ENCODE data around the gene ZNF48.

The ZNF48 gene

GRCh38 chr16:30352488-30353401 is 42.5 kb upstream of the ZNF48 start:
- Histone ChIP-seq H3K4me2 (no peak overlapping the region), H3K27ac (no peak overlapping the region), H3K4me1 (ENCODE audit: low read depth, poor library complexity, severe bottlenecking) (peaks cover 56% of the 10 kb centered on the region), H3K27me3 (ENCODE audit: insufficient read depth, low read depth) (no peaks in the 10 kb centered on the region), H3K79me2 (ENCODE audit: insufficient read depth, low read depth) (peaks cover 18% of the 10 kb centered on the region), H3K4me3 (IDR thresholded peaks at IDR 0.05; ENCODE audit: insufficient read depth, low read depth, low read length) (no peak overlapping the region), H3K36me3 (ENCODE audit: insufficient read depth) (no peaks in the 10 kb centered on the region), H2AFZ (ENCODE audit: low read depth) (no peak overlapping the region), H3K9ac (no peak overlapping the region), H4K20me1 (ENCODE audit: insufficient read depth) (no peaks in the 10 kb centered on the region)
- TF ChIP-seq CTCF (conservative IDR thresholded peaks at IDR 0.05; ENCODE audit: low read depth, low read length) = no peak

- no peak overlapping the region for H3K9ac ChIP-seq
- no peak overlapping the region for H2AFZ ChIP-seq (ENCODE audit: low read depth)
- H3K79me2 ChIP-seq (ENCODE audit: insufficient read depth, low read depth) = peaks cover 18% of the 10 kb centered on the region
- H3K4me3 ChIP-seq (IDR thresholded peaks at IDR 0.05; ENCODE audit: insufficient read depth, low read depth, low read length) = peak overlapping the region; percentile 13
- no peak overlapping the region for H3K27ac ChIP-seq
- no peaks in the 10 kb centered on the region for H4K20me1 ChIP-seq (ENCODE audit: insufficient read depth)
- no peak for TF ChIP-seq CTCF (conservative IDR thresholded peaks at IDR 0.05; ENCODE audit: low read depth, low read length)
- H3K4me2 ChIP-seq = peak overlapping the region; percentile 95
- peaks cover 56% of the 10 kb centered on the region for H3K4me1 ChIP-seq (ENCODE audit: low read depth, poor library complexity, severe bottlenecking)
- no peaks in the 10 kb centered on the region for H3K27me3 ChIP-seq (ENCODE audit: insufficient read depth, low read depth)
- H3K36me3 ChIP-seq (ENCODE audit: insufficient read depth) = no peaks in the 10 kb centered on the region
These were observed 41.6 kb upstream of the ZNF48 start for GRCh38 chr16:30353438-30354129.

- H3K4me2 ChIP-seq = peak overlapping the region; percentile 95
- H4K20me1 ChIP-seq (ENCODE audit: insufficient read depth) = no peaks in the 10 kb centered on the region
- H3K36me3 ChIP-seq (ENCODE audit: insufficient read depth) = no peaks in the 10 kb centered on the region
- H3K4me1 ChIP-seq (ENCODE audit: low read depth, poor library complexity, severe bottlenecking) = peaks cover 46% of the 10 kb centered on the region
- peak overlapping the region; percentile 49 for H3K27ac ChIP-seq
- no peaks in the 10 kb centered on the region for H3K27me3 ChIP-seq (ENCODE audit: insufficient read depth, low read depth)
- H3K79me2 ChIP-seq (ENCODE audit: insufficient read depth, low read depth) = peaks cover 18% of the 10 kb centered on the region
- peak overlapping the region; percentile 55 for H2AFZ ChIP-seq (ENCODE audit: low read depth)
- no peak for TF ChIP-seq CTCF (conservative IDR thresholded peaks at IDR 0.05; ENCODE audit: low read depth, low read length)
- peak overlapping the region; percentile 66 for H3K9ac ChIP-seq
- H3K4me3 ChIP-seq (IDR thresholded peaks at IDR 0.05; ENCODE audit: insufficient read depth, low read depth, low read length) = peak overlapping the region; percentile 41
These were observed 40.6 kb upstream of the ZNF48 start for GRCh38 chr16:30354423-30355143.

GRCh38 chr16:30355144-30355953 is 39.9 kb upstream of the ZNF48 start, which contains the start of gene CD2BP2:
Gene CD2BP2, minus strand, starts transcription at chr16:30355308. Its CDS starts 627 bp downstream, at chr16:30354681.
- no peak for TF ChIP-seq CTCF (conservative IDR thresholded peaks at IDR 0.05; ENCODE audit: low read depth, low read length)
- H3K4me1 ChIP-seq (ENCODE audit: low read depth, poor library complexity, severe bottlenecking) = peaks cover 38% of the 10 kb centered on the region

More at GRCh38 chr16:30355144-30355953, 39.9 kb upstream of the ZNF48 start, which contains the start of gene CD2BP2:
- H3K9ac ChIP-seq = peak within 1 kb of the TSS; percentile 66
- H4K20me1 ChIP-seq (ENCODE audit: insufficient read depth) = no peaks in the 10 kb centered on the region
- peak within 1 kb of the TSS; percentile 95 for H3K4me2 ChIP-seq
- H3K79me2 ChIP-seq (ENCODE audit: insufficient read depth, low read depth) = peaks cover 20% of the 10 kb centered on the region
- H3K27ac ChIP-seq = peak within 1 kb of the TSS; percentile 49
- peak within 1 kb of the TSS; percentile 41 for H3K4me3 ChIP-seq (IDR thresholded peaks at IDR 0.05; ENCODE audit: insufficient read depth, low read depth, low read length)
- no peaks in the 10 kb centered on the region for H3K27me3 ChIP-seq (ENCODE audit: insufficient read depth, low read depth)
- peak within 1 kb of the TSS; percentile 55 for H2AFZ ChIP-seq (ENCODE audit: low read depth)
- no peaks in the 10 kb centered on the region for H3K36me3 ChIP-seq (ENCODE audit: insufficient read depth)
